Measurements from ENCODE around the gene CXorf65. TPM values are rescaled to one million over a fixed set of nuclear protein-coding genes. Genes with fewer than 3 reads are reported as not detected.
A peak's percentile ranks its signal among the peaks of the same experiment; 100 is the strongest.

Gene CXorf65
- total and polyA plus RNA-seq, 4 experiments from 2014 or later: 3.1 to 51.6 (median 26.2) TPM

GRCh38 chrX:71099736-71100135, 6.8 kb downstream of the CXorf65 start:
- H3K27ac ChIP-seq (ENCODE audit: low read depth, low read length): no peak overlapping the region
- peaks cover 0 to 4% of the 10 kb centered on the region in 2 donors for H3K36me3 Mint-ChIP-seq
- H3K4me3 Mint-ChIP-seq: peak overlapping the region in 1 of 8 donors; percentile 53
- intact Hi-C loops (cut with micrococcal nuclease): no loop called here
- ChIA-PET POLR2A (ENCODE audit: partially characterized antibody) (interaction anchor here (1.1 to 5.3 kb wide), 5 partner anchors 13 to 82 kb away, joined by 3 to 141 read pairs (median 47); partner anchors contain the start of genes IL2RG and MED12), CTCF (ENCODE audit: partially characterized antibody) (interaction anchor here (1.0 to 4.7 kb wide), 6 partner anchors 12 to 79 kb away, joined by 4 to 75 read pairs (median 16); partner anchors contain the start of genes IL2RG and MED12)
- peaks cover 46 to 86% (median 74%) of the 10 kb centered on the region in 4 donors for H3K4me1 Mint-ChIP-seq
- peaks cover 75% of the 10 kb centered on the region for H3K4me1 ChIP-seq (ENCODE audit: insufficient read depth, low read length)
- no peaks in the 10 kb centered on the region for H3K9me3 ChIP-seq (ENCODE audit: control insufficient read depth in 1 of 2, low read length in 2 of 2)
- no peaks in the 10 kb centered on the region for H3K27me3 ChIP-seq (ENCODE audit: insufficient read depth, low read length)
- H3K4me3 ChIP-seq (ENCODE audit: low read length in 2 of 2): no peak overlapping the region
- H3K36me3 ChIP-seq (ENCODE audit: insufficient read depth, low read length): no peaks in the 10 kb centered on the region
- no peak for DNase-seq
- H3K27ac Mint-ChIP-seq: peak overlapping the region in 6 of 7 donors; percentile 62 to 91 (median 72)
- no peaks in the 10 kb centered on the region for H3K9me3 Mint-ChIP-seq
- H3K27me3 Mint-ChIP-seq: no peaks in the 10 kb centered on the region

GRCh38 chrX:71098951-71099506, 7.5 kb downstream of the CXorf65 start:
- intact Hi-C loops (cut with micrococcal nuclease): loop anchor here (1.0 kb wide), 4 partner anchors 12 to 80 kb away; partner anchors contain the start of genes IL2RG and MED12
- Mint-ChIP-seq H3K36me3 (peaks cover 0 to 4% of the 10 kb centered on the region in 2 donors), H3K27ac (peak overlapping the region in 5 of 7 donors; percentile 56 to 91 (median 66)), H3K4me3 (peak overlapping the region in 4 of 8 donors; percentile 9 to 69 (median 19)), H3K9me3 (no peaks in the 10 kb centered on the region), H3K27me3 (no peaks in the 10 kb centered on the region), H3K4me1 (peaks cover 39 to 79% (median 67%) of the 10 kb centered on the region in 4 donors)
- peaks cover 68% of the 10 kb centered on the region for H3K4me1 ChIP-seq (ENCODE audit: insufficient read depth, low read length)
- no peaks in the 10 kb centered on the region for H3K36me3 ChIP-seq (ENCODE audit: insufficient read depth, low read length)
- ChIA-PET CTCF (ENCODE audit: partially characterized antibody) (interaction anchor here (1.0 to 4.7 kb wide), 6 partner anchors 13 to 80 kb away, joined by 4 to 75 read pairs (median 16); partner anchors contain the start of genes IL2RG and MED12), POLR2A (ENCODE audit: partially characterized antibody) (interaction anchor here (1.1 to 5.3 kb wide), 5 partner anchors 14 to 83 kb away, joined by 3 to 141 read pairs (median 47); partner anchors contain the start of genes IL2RG and MED12)
- no peak for DNase-seq
- H3K4me3 ChIP-seq (ENCODE audit: low read length in 2 of 2): no peak overlapping the region
- H3K27me3 ChIP-seq (ENCODE audit: insufficient read depth, low read length): no peaks in the 10 kb centered on the region
- H3K27ac ChIP-seq (ENCODE audit: low read depth, low read length): peak overlapping the region; percentile 46
- H3K9me3 ChIP-seq (ENCODE audit: control insufficient read depth in 1 of 2, low read length in 2 of 2): no peaks in the 10 kb centered on the region

GRCh38 chrX:71098302-71098701, 8.2 kb downstream of the CXorf65 start:
- ChIA-PET POLR2A (ENCODE audit: partially characterized antibody) (interaction anchor here (1.4 to 2.8 kb wide), 2 partner anchors 13 to 20 kb away, joined by 4 to 38 read pairs; partner anchors contain the start of genes IL2RG and MED12), CTCF (ENCODE audit: partially characterized antibody) (interaction anchor here (1.0 to 2.8 kb wide), 5 partner anchors 14 to 82 kb away, joined by 3 to 36 read pairs (median 8); partner anchors contain the start of genes IL2RG and MED12)
- DNase-seq: peak; percentile 80 to 84 (median 83)
- Histone ChIP-seq H3K27me3 (ENCODE audit: insufficient read depth, low read length) (no peaks in the 10 kb centered on the region), H3K9me3 (ENCODE audit: control insufficient read depth in 1 of 2, low read length in 2 of 2) (no peaks in the 10 kb centered on the region), H3K27ac (ENCODE audit: low read depth, low read length) (peak overlapping the region; percentile 46), H3K4me3 (ENCODE audit: low read length in 2 of 2) (no peak overlapping the region), H3K36me3 (ENCODE audit: insufficient read depth, low read length) (no peaks in the 10 kb centered on the region), H3K4me1 (ENCODE audit: insufficient read depth, low read length) (peaks cover 61% of the 10 kb centered on the region)
- Mint-ChIP-seq H3K27ac (peak overlapping the region; percentile 53 to 90 (median 86)), H3K36me3 (peaks cover 0 to 2% of the 10 kb centered on the region in 2 donors), H3K27me3 (no peaks in the 10 kb centered on the region), H3K9me3 (no peaks in the 10 kb centered on the region), H3K4me3 (peak overlapping the region in 6 of 8 donors; percentile 36 to 77 (median 65)), H3K4me1 (peaks cover 34 to 72% (median 60%) of the 10 kb centered on the region in 4 donors)
- intact Hi-C loops (cut with micrococcal nuclease): loop anchor here (1.0 kb wide), 4 partner anchors 13 to 81 kb away; partner anchors contain the start of genes IL2RG and MED12

- Mint-ChIP-seq H3K36me3 (peaks cover 0 to 2% of the 10 kb centered on the region in 2 donors), H3K4me3 (peak overlapping the region; percentile 90 to 99 (median 97)), H3K4me1 (peaks cover 29 to 55% (median 45%) of the 10 kb centered on the region in 4 donors), H3K9me3 (no peaks in the 10 kb centered on the region), H3K27me3 (no peaks in the 10 kb centered on the region), H3K27ac (peak overlapping the region; percentile 16 to 97 (median 74))
- intact Hi-C loops (cut with micrococcal nuclease): loop anchor here (2.0 kb wide), 1 partner anchor 158 kb away; the partner anchor contains the start of gene ZMYM3
- ChIA-PET POLR2A (ENCODE audit: partially characterized antibody) (interaction anchor here (0.7 to 2.8 kb wide), 9 partner anchors 8 to 85 kb away, joined by 3 to 38 read pairs (median 7); partner anchors contain the start of genes CXorf65, IL2RG, MED12 and SNX12), CTCF (ENCODE audit: partially characterized antibody) (interaction anchor here (1.1 to 2.8 kb wide), 5 partner anchors 15 to 34 kb away, joined by 3 to 36 read pairs (median 10); partner anchors contain the start of genes IL2RG and MED12)
- H3K4me3 ChIP-seq (ENCODE audit: low read length in 2 of 2): peak overlapping the region in 1 of 2 donors; percentile 66
- no peaks in the 10 kb centered on the region for H3K36me3 ChIP-seq (ENCODE audit: insufficient read depth, low read length)
- H3K27me3 ChIP-seq (ENCODE audit: insufficient read depth, low read length): no peaks in the 10 kb centered on the region
- H3K4me1 ChIP-seq (ENCODE audit: insufficient read depth, low read length): peaks cover 45% of the 10 kb centered on the region
- H3K9me3 ChIP-seq (ENCODE audit: control insufficient read depth in 1 of 2, low read length in 2 of 2): no peaks in the 10 kb centered on the region
- no peak for DNase-seq
- H3K27ac ChIP-seq (ENCODE audit: low read depth, low read length): peak overlapping the region; percentile 72
Observed at GRCh38 chrX:71096760-71097032, 9.8 kb downstream of the CXorf65 start.

GRCh38 chrX:71095981-71096759, 10.4 kb downstream of the CXorf65 start:
- ChIA-PET POLR2A (ENCODE audit: partially characterized antibody) (interaction anchor here (0.7 to 2.8 kb wide), 11 partner anchors 8 to 187 kb away, joined by 3 to 38 read pairs (median 7); partner anchors contain the start of genes CXorf65, IL2RG, MED12 and NONO), CTCF (ENCODE audit: partially characterized antibody) (interaction anchor here (1.1 to 2.8 kb wide), 4 partner anchors 16 to 34 kb away, joined by 3 to 36 read pairs (median 10); partner anchors contain the start of genes IL2RG and MED12)
- peak in 1 of 5 donors; percentile 83 for DNase-seq
- peak overlapping the region; percentile 89 to 99 (median 97) for H3K27ac Mint-ChIP-seq
- no peaks in the 10 kb centered on the region for H3K9me3 Mint-ChIP-seq
- Histone ChIP-seq H3K27ac (ENCODE audit: low read depth, low read length) (peak overlapping the region; percentile 72), H3K4me3 (ENCODE audit: low read length in 2 of 2) (peak overlapping the region; percentile 23 to 66), H3K27me3 (ENCODE audit: insufficient read depth, low read length) (no peaks in the 10 kb centered on the region), H3K36me3 (ENCODE audit: insufficient read depth, low read length) (no peaks in the 10 kb centered on the region), H3K4me1 (ENCODE audit: insufficient read depth, low read length) (peaks cover 40% of the 10 kb centered on the region), H3K9me3 (ENCODE audit: control insufficient read depth in 1 of 2, low read length in 2 of 2) (no peaks in the 10 kb centered on the region)
- H3K36me3 Mint-ChIP-seq: peaks cover 0 to 2% of the 10 kb centered on the region in 2 donors
- intact Hi-C loops (cut with micrococcal nuclease): loop anchor here (1.0 to 2.0 kb wide), 3 partner anchors 28 to 159 kb away; partner anchors contain the start of genes SNX12 and ZMYM3
- peaks cover 25 to 50% (median 39%) of the 10 kb centered on the region in 4 donors for H3K4me1 Mint-ChIP-seq
- H3K27me3 Mint-ChIP-seq: no peaks in the 10 kb centered on the region
- H3K4me3 Mint-ChIP-seq: peak overlapping the region; percentile 90 to 99 (median 97)

- no peaks in the 10 kb centered on the region for H3K36me3 ChIP-seq (ENCODE audit: insufficient read depth, low read length)
- no peaks in the 10 kb centered on the region for H3K9me3 ChIP-seq (ENCODE audit: control insufficient read depth in 1 of 2, low read length in 2 of 2)
- Mint-ChIP-seq H3K4me1 (peaks cover 22 to 44% (median 36%) of the 10 kb centered on the region in 4 donors), H3K27ac (peak within 1 kb of the TSS; percentile 89 to 99 (median 97)), H3K36me3 (peaks cover 0 to 2% of the 10 kb centered on the region in 2 donors), H3K27me3 (no peaks in the 10 kb centered on the region), H3K9me3 (no peaks in the 10 kb centered on the region), H3K4me3 (peak within 1 kb of the TSS; percentile 90 to 99 (median 97))
- intact Hi-C loops (cut with micrococcal nuclease): loop anchor here (1.0 kb wide), 2 partner anchors 27 to 87 kb away; partner anchors contain the start of gene SNX12
- H3K4me3 ChIP-seq (ENCODE audit: low read length in 2 of 2): peak within 1 kb of the TSS; percentile 36 to 66
- ChIA-PET POLR2A (ENCODE audit: partially characterized antibody) (interaction anchor here (0.9 to 2.8 kb wide), 10 partner anchors 9 to 188 kb away, joined by 3 to 38 read pairs (median 7); partner anchors contain the start of genes CXorf65, IL2RG, MED12 and NONO), CTCF (ENCODE audit: partially characterized antibody) (interaction anchor here (1.1 to 2.8 kb wide), 4 partner anchors 16 to 35 kb away, joined by 3 to 36 read pairs (median 10); partner anchors contain the start of genes IL2RG and MED12)
- H3K4me1 ChIP-seq (ENCODE audit: insufficient read depth, low read length): peaks cover 34% of the 10 kb centered on the region
- peak within 1 kb of the TSS; percentile 72 for H3K27ac ChIP-seq (ENCODE audit: low read depth, low read length)
- no peaks in the 10 kb centered on the region for H3K27me3 ChIP-seq (ENCODE audit: insufficient read depth, low read length)
- DNase-seq: peak; percentile 85 to 94 (median 89)
Observed at GRCh38 chrX:71095555-71095980, 11.0 kb downstream of the CXorf65 start, which contains the start of gene FOXO4. TSS of gene FOXO4 (plus strand) at chrX:71095851. CDS start at chrX:71096529, 678 bp downstream.

Data from CD4-positive, alpha-beta memory T cell (primary cell).